ENCODE results near the gene VILL.
"Not testable (repeated sequence)": the region's sequence is repeated elsewhere in the genome, so short reads cannot be mapped to it uniquely, and the experiment has no call there.

The VILL gene

DNA sequence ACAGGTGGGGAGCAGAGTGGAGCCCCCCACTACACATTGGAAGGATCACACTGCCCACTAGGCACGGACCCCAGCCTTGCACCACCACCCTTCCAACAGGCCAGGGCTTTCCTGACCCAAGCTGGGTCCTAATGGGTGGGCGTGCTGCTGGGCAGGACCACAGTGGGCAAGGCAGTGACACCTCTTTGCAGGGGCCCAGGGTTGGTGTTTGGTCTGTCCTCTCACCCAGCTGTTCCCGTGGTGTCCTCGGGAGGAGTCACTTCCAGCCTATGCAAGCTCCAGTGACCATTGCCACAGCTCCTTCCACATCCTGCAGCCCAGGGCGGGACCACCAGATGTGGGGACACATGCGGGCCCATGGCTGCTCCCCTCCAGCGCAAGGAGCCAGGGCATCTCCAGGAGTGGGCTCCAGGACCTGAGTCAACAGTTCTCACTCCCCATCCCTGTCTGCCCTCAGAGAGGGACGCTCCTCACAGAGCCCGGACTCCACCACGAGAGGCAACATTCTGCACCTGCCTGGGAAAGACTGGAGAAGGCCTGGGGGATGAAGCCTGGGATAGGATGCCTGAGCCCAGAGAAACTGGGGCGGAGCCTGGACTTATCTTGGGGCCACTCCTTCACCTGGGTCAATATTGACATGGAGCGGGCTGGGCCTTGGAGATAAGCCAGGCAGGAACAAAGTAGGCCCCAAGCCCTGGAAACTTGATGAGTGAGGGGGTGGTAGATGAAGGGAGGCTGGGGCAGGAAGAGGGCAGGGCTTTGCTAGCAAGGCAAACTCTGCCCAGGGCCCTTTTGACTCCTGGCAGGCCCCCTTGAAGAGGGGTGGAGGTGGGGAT, 3.9 kb upstream of the VILL start:
- H3K4me1 ChIP-seq (ENCODE audit: insufficient read depth, low read length): 0 out of 2 replicates have a peak, but pooled peaks cover under 1% of the 10 kb centered on the region

DNA sequence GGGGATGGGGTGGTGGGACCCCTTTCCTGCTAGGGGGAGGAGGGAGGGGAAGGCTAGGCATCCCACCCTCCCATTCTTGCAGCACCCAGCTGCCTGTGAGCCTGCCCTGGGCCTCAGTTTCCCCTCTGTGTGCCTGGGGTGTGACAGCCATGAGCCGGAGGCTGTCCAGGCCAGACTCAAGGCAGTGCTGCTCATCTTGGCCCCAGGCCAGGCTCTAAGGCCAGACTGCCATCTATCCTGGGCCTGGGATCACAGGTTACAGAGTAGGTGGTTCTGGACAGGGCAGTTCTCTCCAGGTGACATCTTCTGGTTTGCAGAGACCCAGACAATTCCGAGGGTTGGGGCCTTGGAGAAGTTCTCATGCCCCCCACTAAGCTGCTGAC, 3.3 kb upstream of the VILL start:
- H3K9me3 ChIP-seq (ENCODE audit: control insufficient read depth, insufficient read depth, low read length): no peaks in the 10 kb centered on the region
- H3K9ac ChIP-seq (ENCODE audit: low read depth, low read length): no peak overlapping the region
- H3K4me1 ChIP-seq (ENCODE audit: insufficient read depth, low read length): 0 out of 2 replicates have a peak, but pooled peaks cover 4% of the 10 kb centered on the region
- no peaks in the 10 kb centered on the region for H3K36me3 ChIP-seq (ENCODE audit: insufficient read depth, low read length)

More for the DNA sequence above, 3.9 kb upstream of the VILL start:
- H3K36me3 ChIP-seq (ENCODE audit: insufficient read depth, low read length): 0 out of 2 replicates have a peak, but pooled peaks cover 2% of the 10 kb centered on the region
- H3K9me3 ChIP-seq (ENCODE audit: control insufficient read depth, insufficient read depth, low read length): no peaks in the 10 kb centered on the region
- H3K9ac ChIP-seq (ENCODE audit: low read depth, low read length): no peak overlapping the region

DNA sequence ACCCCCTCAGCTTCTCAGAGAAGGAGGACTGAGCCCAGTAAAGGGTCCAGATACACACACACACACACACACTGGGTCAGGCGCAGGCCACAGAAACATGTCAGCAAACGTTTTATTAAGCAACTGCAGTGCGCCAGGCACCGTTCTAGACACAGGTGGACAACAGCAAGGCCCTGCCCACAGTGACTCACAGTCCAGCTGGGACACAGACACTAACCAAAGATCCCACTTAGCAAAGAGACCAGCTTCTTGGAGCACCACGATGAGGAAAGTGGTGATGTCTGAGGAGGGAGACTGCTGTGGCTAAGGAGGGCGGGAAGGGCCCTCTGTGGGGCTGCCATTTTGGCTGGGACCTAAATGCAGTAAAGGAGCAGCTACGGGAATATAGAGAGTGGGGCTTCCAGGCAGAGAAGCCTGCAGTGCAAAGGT, 2.8 kb upstream of the VILL start:
- Histone ChIP-seq H3K9me3 (ENCODE audit: control insufficient read depth, insufficient read depth, low read length) (no peaks in the 10 kb centered on the region), H3K36me3 (ENCODE audit: insufficient read depth, low read length) (no peaks in the 10 kb centered on the region), H3K4me1 (ENCODE audit: insufficient read depth, low read length) (0 out of 2 replicates have a peak, but pooled peaks cover 4% of the 10 kb centered on the region), H3K9ac (ENCODE audit: low read depth, low read length) (no peak overlapping the region)

DNA sequence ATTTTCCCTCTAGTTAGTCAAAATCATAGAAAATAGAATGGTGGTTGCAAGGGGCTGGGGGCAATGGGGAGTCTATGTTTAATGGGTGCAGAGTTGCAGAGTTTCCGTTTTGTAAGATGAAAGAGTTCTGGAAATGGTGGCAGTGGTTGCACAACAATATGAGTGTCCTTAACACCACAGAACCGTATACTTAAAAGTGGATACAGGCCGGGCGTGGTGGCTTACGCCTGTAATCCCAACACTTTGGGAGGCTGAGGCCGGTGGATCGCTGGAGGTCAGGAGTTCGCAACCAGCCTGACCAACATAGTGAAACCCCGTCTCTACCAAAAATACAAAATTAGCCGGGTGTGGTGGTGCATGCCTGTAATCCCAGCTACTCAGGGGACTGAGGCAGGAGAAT, 2.2 kb upstream of the VILL start:
- H3K36me3 ChIP-seq (ENCODE audit: insufficient read depth, low read length); H3K9ac ChIP-seq (ENCODE audit: low read depth, low read length); H3K9me3 ChIP-seq (ENCODE audit: control insufficient read depth, insufficient read depth, low read length); H3K4me1 ChIP-seq (ENCODE audit: insufficient read depth, low read length): not testable (repeated sequence)

DNA sequence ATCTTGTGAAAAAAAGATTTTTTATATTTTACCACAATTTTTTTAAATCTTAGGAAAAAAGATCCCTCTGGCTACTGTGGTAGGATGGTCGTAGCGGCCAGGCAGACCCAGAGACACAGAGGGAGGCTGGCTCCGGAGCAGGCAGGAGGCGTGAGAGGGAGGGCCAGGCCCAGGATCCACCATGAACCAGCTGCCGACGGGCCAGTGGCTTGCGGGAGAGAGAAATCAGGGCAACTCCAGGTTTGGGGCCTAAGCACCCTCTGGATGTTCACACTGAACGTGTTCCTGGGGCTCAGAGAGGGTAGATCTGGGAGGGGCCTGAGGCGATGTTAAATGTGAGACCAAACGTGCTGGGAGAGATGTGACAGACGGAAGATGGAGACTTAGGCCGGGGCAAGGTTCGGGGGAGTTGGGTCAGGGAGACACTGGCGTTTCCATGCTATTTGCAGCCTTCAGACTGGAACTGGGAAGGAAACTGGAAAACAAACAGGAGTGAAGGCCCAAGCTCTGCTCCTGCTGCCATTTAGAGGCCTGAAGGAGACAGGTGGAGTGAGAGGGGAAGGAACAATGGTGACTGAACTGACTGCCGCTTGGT, 1.6 kb upstream of the VILL start:
- H3K36me3 ChIP-seq (ENCODE audit: insufficient read depth, low read length): no peaks in the 10 kb centered on the region
- H3K9ac ChIP-seq (ENCODE audit: low read depth, low read length): no peak overlapping the region
- peaks cover 7% of the 10 kb centered on the region; the same call in 1 of the 2 replicates for H3K4me1 ChIP-seq (ENCODE audit: insufficient read depth, low read length)
- H3K9me3 ChIP-seq (ENCODE audit: control insufficient read depth, insufficient read depth, low read length): no peaks in the 10 kb centered on the region

DNA sequence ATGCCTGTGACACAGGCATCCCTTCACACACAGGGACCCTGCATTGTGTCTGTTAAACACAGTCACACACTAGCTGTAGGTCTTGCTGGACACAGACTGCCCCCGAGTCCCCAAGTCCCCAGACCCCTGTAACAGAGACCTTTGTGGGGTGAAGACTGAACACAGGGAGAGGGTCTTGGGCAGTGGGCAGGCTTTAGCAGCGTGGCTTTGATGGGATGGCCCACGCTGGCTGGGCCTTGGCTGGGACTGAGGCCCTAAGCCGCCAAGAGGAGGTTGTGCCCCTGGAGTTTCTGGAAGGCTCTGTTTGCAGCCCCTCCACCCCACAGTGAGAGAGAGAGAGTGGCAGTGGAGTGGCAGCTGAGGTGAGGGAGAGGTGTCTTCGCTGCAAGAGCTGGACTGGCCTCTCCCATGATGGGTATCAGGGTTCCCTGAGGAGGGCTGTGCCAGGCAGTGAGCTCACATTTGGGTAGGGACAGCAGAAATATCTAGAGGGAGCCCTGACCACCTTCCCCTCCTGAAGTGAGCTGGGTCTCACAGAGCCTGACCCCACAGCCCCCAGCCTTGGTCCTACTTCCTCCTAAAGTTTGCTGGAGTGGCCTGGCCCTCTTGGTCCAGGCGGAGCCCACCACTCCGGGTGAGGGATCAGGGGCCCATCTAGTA, 635 bp upstream of the VILL start:
- Histone ChIP-seq H3K9ac (ENCODE audit: low read depth, low read length) (no peak overlapping the region), H3K36me3 (ENCODE audit: insufficient read depth, low read length) (no peaks in the 10 kb centered on the region), H3K9me3 (ENCODE audit: control insufficient read depth, insufficient read depth, low read length) (no peaks in the 10 kb centered on the region), H3K4me1 (ENCODE audit: insufficient read depth, low read length) (peaks cover 7% of the 10 kb centered on the region; the same call in 1 of the 2 replicates)

DNA sequence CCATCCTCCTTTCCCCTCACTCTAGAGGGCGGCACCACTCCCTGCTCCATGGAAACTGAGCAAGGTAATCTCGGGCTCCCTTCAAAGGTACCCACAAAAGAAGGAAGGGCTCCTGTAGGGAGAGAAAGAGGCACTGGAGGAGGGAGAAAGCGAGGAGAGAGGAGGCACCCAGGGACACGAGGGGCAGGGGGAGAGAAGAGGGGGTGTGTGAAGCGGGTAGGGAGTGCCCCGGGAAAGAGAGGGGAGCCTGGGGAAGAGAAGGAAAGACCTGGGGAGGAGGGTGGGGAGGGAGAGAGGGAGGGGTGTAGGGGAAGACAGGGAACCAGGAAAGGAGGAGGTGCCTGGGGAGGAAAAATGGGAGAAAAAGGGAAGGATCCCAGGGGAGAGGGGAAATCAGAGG, 523 bp downstream of the VILL start:
- Histone ChIP-seq H3K9me3 (ENCODE audit: control insufficient read depth, insufficient read depth, low read length) (no peaks in the 10 kb centered on the region), H3K36me3 (ENCODE audit: insufficient read depth, low read length) (no peaks in the 10 kb centered on the region), H3K9ac (ENCODE audit: low read depth, low read length) (peak overlapping the region; percentile 18), H3K4me1 (ENCODE audit: insufficient read depth, low read length) (peaks cover 7% of the 10 kb centered on the region; the same call in 1 of the 2 replicates)

DNA sequence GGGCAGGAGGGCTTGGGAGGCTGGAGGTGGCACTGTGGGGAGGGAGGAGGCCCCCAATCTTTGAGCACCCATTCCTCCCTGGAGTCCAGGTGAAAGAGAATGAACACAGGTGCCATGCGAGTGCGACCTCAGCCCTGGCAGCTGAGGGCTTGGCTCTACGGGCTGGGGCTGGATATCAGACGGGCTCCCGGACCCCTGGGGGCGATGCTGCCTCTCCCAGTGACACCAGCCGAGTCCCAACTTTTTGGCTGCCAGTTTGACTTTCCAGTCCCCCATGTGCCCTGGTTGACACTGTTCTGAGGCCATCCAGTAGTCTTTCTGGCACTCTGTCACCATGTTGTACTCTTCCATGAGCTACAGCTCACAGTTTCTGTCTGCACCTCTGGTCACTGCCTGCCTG, 1.2 kb downstream of the VILL start:
- Histone ChIP-seq H3K9ac (ENCODE audit: low read depth, low read length) (no peak overlapping the region), H3K4me1 (ENCODE audit: insufficient read depth, low read length) (peaks cover 7% of the 10 kb centered on the region; the same call in 1 of the 2 replicates), H3K9me3 (ENCODE audit: control insufficient read depth, insufficient read depth, low read length) (no peaks in the 10 kb centered on the region), H3K36me3 (ENCODE audit: insufficient read depth, low read length) (no peaks in the 10 kb centered on the region)

DNA sequence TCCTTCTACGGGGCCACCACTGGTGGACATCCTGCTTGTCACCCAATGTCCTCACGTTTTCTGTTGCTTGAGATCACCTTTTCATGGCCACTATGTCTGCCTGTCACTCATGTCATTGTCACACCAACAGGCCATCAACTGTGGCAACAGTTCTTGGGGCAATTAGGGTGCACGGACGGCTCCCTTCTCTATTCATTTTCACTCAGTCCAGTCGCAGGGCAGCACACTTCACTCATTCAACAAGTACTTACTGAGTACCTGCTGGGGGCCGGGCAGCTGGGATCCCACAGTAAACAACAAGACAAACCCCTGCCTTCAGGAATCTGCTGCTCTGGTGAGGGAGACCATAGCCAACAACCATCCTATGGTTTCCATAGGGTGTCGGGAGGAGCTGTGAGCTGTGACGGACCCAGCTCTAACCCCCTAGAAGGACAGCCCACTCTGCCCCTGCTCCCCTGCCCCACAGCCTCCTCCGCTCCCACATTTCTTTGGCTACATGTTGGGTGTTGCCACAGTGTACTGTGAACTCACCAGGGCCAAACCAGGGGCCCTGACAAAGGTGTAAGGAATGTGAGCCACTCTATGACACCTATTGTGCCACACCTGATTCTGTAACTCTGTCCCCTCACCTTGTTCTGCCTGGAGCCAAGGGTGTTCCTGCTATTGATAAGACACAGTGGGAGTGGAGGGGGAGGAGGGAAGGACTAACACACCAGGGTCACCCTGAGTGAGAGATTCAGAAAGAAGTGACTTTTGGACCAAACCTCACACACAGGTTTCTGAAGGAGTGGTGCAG, 1.9 kb downstream of the VILL start:
- Histone ChIP-seq H3K36me3 (ENCODE audit: insufficient read depth, low read length) (no peaks in the 10 kb centered on the region), H3K9me3 (ENCODE audit: control insufficient read depth, insufficient read depth, low read length) (no peaks in the 10 kb centered on the region), H3K4me1 (ENCODE audit: insufficient read depth, low read length) (peaks cover 7% of the 10 kb centered on the region; the same call in 1 of the 2 replicates), H3K9ac (ENCODE audit: low read depth, low read length) (no peak overlapping the region)

DNA sequence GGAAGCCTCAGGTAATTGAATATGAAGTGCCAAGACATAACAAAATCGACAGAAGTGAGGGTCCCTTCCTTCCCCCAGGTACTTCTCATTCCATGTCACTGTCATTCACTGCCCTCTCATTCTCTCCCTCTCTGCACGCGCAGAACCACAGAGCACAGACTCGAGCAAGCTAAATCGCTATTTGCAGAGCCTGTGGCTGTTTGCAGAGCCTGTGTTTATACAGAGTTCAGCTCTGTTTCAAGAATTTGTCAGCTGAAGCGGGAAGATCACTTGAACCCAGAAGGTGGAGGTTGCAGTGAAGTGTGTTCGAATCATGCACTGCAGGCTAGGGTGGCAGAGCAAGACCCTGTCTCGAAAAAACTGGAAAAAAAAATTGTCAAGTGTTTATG, 2.5 kb downstream of the VILL start:
- H3K9me3 ChIP-seq (ENCODE audit: control insufficient read depth, insufficient read depth, low read length): no peaks in the 10 kb centered on the region
- no peak overlapping the region for H3K9ac ChIP-seq (ENCODE audit: low read depth, low read length)
- no peaks in the 10 kb centered on the region for H3K36me3 ChIP-seq (ENCODE audit: insufficient read depth, low read length)
- H3K4me1 ChIP-seq (ENCODE audit: insufficient read depth, low read length): peaks cover 7% of the 10 kb centered on the region; the same call in 1 of the 2 replicates

DNA sequence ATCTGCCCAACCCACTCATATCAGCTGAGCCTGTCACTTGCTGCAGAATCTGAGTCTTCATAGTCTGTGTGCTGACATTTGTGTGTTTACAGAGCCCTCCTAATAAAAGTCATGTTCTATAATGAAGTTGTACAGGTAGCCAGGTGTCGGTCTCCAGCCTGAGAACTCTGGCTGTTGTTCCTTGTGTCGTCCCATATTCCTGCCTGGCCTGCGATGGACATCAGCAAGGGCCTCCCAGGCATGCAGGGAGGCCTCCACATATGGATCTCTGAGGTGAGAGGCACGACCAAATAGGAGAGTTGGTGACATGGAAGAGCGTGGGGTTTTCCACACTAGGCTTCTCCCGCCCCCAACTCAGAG, 2.9 kb downstream of the VILL start:
- peak overlapping the region; percentile 61; the same call in 1 of the 2 replicates for H3K9ac ChIP-seq (ENCODE audit: low read depth, low read length)

DNA sequence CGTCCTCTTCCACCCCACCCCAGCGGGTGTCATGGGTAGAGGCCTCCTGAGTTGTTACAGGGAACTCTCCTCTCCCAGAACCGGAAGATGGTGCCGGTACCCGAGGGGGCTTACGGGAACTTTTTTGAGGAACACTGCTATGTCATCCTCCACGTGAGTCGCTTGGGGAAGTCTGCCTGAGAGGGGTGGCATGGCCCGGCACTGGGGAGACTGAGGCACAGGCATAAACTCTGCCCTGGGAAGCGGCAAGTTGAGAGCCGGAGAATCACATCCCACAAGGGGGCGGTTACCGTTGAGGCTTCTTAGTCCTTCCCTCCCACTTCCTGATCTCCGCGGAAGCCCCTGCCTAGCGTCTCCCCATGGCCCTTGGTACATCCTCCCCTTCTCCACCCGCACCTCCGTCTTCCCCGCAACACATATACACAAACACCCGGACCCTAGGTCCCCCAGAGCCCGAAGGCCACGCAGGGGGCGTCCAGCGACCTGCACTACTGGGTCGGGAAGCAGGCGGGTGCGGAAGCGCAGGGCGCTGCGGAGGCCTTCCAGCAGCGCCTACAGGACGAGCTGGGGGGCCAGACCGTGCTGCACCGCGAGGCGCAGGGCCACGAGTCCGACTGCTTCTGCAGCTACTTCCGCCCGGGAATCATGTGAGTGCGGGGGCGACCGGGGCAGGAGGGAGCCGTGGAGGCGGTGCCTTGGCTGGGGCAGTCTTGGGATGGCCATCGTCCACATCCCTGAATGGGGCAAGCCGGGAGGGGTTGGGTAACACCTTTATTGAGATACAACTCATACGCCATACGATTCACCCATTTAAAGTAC, 3.4 kb downstream of the VILL start:
- peaks cover 11% of the 10 kb centered on the region; the same call in 1 of the 2 replicates for H3K4me1 ChIP-seq (ENCODE audit: insufficient read depth, low read length)
- no peaks in the 10 kb centered on the region for H3K9me3 ChIP-seq (ENCODE audit: control insufficient read depth, insufficient read depth, low read length)
- H3K36me3 ChIP-seq (ENCODE audit: insufficient read depth, low read length): no peaks in the 10 kb centered on the region
- H3K9ac ChIP-seq (ENCODE audit: low read depth, low read length): peak overlapping the region; percentile 61

More for the DNA sequence above, 2.9 kb downstream of the VILL start:
- Histone ChIP-seq H3K9me3 (ENCODE audit: control insufficient read depth, insufficient read depth, low read length) (no peaks in the 10 kb centered on the region), H3K4me1 (ENCODE audit: insufficient read depth, low read length) (peaks cover 11% of the 10 kb centered on the region; the same call in 1 of the 2 replicates), H3K36me3 (ENCODE audit: insufficient read depth, low read length) (no peaks in the 10 kb centered on the region)

DNA sequence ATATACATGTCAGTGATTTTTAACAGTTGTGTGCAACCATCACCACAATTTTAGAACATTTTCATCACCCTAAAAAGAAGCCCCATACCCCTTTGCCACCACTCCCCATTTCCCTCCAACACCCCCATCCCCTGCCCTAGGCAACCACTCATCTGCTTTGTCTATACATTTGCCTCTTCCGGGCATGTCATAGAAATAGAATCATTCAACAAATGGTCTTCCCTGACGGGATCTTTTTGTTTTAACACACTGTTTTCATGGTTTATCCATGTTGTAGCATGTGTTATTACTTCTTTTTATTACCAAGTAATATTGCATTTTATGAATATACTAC, 4.0 kb downstream of the VILL start:
- peak overlapping the region; percentile 61; the same call in 1 of the 2 replicates for H3K9ac ChIP-seq (ENCODE audit: low read depth, low read length)

More for the DNA sequence above, 4.0 kb downstream of the VILL start:
- peaks cover 11% of the 10 kb centered on the region; the same call in 1 of the 2 replicates for H3K4me1 ChIP-seq (ENCODE audit: insufficient read depth, low read length)
- no peaks in the 10 kb centered on the region for H3K9me3 ChIP-seq (ENCODE audit: control insufficient read depth, insufficient read depth, low read length)
- no peaks in the 10 kb centered on the region for H3K36me3 ChIP-seq (ENCODE audit: insufficient read depth, low read length)

Measured in ES-I3 (cell line).